ENCODE results near the gene SLC29A3. TPM values are rescaled to one million over a fixed set of nuclear protein-coding genes. Genes with fewer than 3 reads are reported as not detected.

Gene SLC29A3
- polyA plus RNA-seq, 1 experiment, result 7.2 TPM

DNA sequence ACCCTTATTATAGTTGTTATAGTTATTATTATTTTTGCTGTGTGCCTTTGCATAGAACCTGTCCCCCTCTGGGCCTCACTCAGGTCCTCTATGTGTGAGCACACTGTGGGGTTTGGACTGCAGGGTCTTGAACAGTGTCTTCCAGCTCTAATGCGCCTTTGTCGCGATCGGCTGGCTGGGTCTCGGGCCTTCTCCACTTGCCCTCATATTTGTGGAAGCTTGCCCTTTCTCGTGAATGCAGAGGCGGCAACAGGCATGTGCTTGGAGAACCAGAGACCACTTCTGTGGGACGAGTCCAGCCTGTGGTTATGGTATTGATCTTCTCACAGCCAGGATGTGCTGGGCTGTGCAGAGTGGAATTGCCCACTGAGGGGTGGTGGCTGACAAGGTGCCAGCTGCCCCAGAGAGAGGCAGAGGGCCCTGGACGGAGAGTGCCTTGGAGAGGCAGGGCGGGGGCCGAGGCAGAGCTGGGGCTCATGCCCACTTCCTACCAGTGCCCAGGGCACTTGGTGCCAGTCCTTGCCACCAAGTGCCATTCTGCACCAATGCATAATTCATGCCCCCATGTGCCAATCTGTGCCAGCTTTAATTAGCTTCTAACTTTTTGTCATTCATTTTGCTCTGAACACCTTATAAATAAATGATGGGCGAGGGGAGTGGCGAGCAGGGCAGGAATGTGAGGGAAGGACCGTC lies 70.9 kb downstream of the SLC29A3 start:
- DNase-seq (ENCODE audit: low read depth), result no peak
- Histone ChIP-seq H3K4me3 (ENCODE audit: low read depth, low read length) (no peak overlapping the region), H3K36me3 (ENCODE audit: control insufficient read depth, insufficient read depth, low read length) (no peaks in the 10 kb centered on the region), H3K27me3 (ENCODE audit: control insufficient read depth, insufficient read depth, low read length) (peaks cover 19% of the 10 kb centered on the region)
- ChIA-PET CTCF (interaction anchor here (0.9 to 1.3 kb wide), 4 partner anchors 9 to 422 kb away, joined by 3 to 6 read pairs (median 3); no protein-coding TSS in a partner anchor), POLR2A (no interaction called here)
- TF ChIP-seq, protein P1, sequence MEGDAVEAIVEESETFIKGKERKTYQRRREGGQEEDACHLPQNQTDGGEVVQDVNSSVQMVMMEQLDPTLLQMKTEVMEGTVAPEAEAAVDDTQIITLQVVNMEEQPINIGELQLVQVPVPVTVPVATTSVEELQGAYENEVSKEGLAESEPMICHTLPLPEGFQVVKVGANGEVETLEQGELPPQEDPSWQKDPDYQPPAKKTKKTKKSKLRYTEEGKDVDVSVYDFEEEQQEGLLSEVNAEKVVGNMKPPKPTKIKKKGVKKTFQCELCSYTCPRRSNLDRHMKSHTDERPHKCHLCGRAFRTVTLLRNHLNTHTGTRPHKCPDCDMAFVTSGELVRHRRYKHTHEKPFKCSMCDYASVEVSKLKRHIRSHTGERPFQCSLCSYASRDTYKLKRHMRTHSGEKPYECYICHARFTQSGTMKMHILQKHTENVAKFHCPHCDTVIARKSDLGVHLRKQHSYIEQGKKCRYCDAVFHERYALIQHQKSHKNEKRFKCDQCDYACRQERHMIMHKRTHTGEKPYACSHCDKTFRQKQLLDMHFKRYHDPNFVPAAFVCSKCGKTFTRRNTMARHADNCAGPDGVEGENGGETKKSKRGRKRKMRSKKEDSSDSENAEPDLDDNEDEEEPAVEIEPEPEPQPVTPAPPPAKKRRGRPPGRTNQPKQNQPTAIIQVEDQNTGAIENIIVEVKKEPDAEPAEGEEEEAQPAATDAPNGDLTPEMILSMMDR (IDR thresholded peaks at IDR 0.05; ENCODE audit: insufficient read depth, low read depth, low read length), result no peak

DNA sequence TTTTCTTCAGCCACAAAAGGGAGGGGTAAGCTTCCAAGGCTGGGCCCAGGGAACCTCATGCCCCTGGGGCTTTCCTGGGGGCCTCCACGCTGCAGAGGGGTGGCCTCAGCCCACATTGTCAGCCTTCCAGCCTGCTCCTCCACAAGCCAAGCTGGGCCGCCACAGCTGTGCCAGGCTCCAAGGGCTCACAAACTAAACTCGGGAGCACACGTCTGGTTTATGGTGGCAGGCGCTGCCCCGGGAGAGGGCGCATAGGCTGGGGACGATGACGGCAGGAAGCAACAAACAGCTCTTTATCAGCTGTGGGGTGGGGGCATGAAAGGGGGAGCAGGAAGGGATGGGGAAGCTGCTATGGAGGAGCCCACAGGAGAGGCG lies 71.4 kb downstream of the SLC29A3 start:
- DNase-seq (ENCODE audit: low read depth), result no peak
- peaks cover 23% of the 10 kb centered on the region for H3K27me3 ChIP-seq (ENCODE audit: control insufficient read depth, insufficient read depth, low read length)
- TF ChIP-seq, protein P1 (IDR thresholded peaks at IDR 0.05; ENCODE audit: insufficient read depth, low read depth, low read length), result no peak
- no peak overlapping the region for H3K4me3 ChIP-seq (ENCODE audit: low read depth, low read length)
- ChIA-PET POLR2A (no interaction called here), CTCF (interaction anchor here (1.0 kb wide), 1 partner anchor 10 kb away, joined by 3 read pairs; no protein-coding TSS in a partner anchor)
- no peaks in the 10 kb centered on the region for H3K36me3 ChIP-seq (ENCODE audit: control insufficient read depth, insufficient read depth, low read length)

DNA sequence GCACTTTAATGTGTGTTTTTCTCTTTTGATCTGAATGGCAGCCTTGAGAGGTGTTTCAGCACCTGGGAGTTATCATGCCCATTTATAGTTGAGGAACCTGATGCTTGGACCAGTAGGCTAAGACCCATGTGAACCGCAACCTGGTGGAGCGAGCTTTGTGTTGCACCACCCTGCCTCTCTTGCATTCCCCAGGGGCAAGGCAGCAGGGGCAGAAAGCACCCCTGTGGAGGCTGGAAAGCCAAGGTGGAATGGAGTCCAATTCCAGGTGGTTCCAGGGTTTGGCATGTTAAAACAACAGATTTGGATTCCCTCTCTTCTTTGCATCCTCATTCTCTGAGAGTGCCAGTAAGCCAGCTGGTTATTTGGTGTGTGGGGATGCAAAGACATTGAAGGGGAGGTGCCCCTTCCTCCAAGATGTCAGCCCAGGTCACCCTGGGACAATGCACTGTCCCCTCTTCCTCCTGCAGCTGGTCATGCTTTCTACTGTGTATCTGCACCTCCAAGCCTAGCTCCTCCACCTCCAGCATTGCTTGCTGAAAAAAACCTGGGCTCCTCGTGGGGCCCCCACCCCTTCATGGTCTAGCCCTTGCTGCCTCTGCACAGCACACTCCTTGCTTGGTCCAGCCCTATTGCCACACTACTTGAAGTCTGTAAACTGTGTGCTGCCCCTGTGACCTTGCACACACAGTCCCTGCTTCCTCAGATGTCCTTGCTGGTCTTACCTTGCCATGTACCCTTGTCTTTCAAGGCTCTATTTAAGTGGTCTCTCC lies 72.0 kb downstream of the SLC29A3 start:
- no peak for DNase-seq (ENCODE audit: low read depth)
- Histone ChIP-seq H3K36me3 (ENCODE audit: control insufficient read depth, insufficient read depth, low read length) (no peaks in the 10 kb centered on the region), H3K27me3 (ENCODE audit: control insufficient read depth, insufficient read depth, low read length) (peaks cover 28% of the 10 kb centered on the region), H3K4me3 (ENCODE audit: low read depth, low read length) (no peak overlapping the region)
- POLR2A ChIA-PET, result no interaction called here
- CTCF ChIA-PET, result interaction anchor here (0.6 kb wide), 1 partner anchor 23 kb away, joined by 4 read pairs; no protein-coding TSS in a partner anchor
- TF ChIP-seq, protein P1 (IDR thresholded peaks at IDR 0.05; ENCODE audit: insufficient read depth, low read depth, low read length), result no peak

DNA sequence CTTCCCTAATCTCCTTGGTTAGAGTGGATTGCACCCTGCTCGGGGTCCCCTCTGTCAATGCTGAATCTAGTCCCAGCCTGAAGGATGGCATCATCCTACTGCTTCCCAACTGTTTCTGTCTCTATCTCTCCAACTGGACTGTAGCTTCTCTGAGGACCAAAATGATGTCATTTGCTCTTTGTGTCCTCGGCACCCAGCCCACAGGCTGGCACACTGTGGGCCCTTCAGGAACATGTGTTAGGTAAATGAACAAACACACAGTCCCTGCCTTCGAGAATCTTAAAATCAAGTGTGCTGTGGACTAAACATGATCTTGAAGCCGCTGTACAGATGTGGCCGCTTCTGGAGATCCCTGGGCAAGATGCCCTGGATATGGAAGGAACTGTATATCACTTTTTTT lies 72.6 kb downstream of the SLC29A3 start:
- DNase-seq (ENCODE audit: low read depth), result no peak
- no peaks in the 10 kb centered on the region for H3K36me3 ChIP-seq (ENCODE audit: control insufficient read depth, insufficient read depth, low read length)
- ChIA-PET POLR2A (no interaction called here), CTCF (interaction anchor here (0.6 to 6.0 kb wide), 3 partner anchors 9 to 305 kb away, joined by 3 to 38 read pairs (median 4); no protein-coding TSS in a partner anchor)
- TF ChIP-seq, protein P1 (IDR thresholded peaks at IDR 0.05; ENCODE audit: insufficient read depth, low read depth, low read length), result no peak
- no peak overlapping the region for H3K4me3 ChIP-seq (ENCODE audit: low read depth, low read length)
- H3K27me3 ChIP-seq (ENCODE audit: control insufficient read depth, insufficient read depth, low read length), result peaks cover 30% of the 10 kb centered on the region

DNA sequence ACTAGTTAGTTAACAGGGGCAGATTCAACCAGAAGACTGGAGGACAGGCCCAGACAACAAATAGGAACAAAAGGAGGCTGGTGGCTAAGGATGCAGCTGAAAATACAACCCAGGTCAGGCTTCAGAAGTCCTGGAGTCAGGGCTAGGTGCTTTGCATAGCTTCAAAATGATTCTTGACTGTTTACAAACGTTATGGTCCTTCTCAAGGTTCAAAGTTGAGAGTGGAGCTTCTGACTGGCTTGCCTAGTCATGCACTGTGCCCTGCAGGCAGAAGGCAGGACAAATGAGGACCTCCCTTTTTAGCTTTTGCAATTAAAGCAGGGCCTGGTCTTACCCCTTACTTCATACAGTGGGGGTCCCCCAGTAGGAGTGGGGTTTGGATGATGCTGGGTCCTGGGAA lies 73.2 kb downstream of the SLC29A3 start:
- ChIA-PET POLR2A (no interaction called here), CTCF (interaction anchor here (1.1 to 6.0 kb wide), 3 partner anchors 9 to 305 kb away, joined by 3 to 38 read pairs (median 6); no protein-coding TSS in a partner anchor)
- TF ChIP-seq, protein P1 (IDR thresholded peaks at IDR 0.05; ENCODE audit: insufficient read depth, low read depth, low read length), result no peak
- no peak for DNase-seq (ENCODE audit: low read depth)
- Histone ChIP-seq H3K27me3 (ENCODE audit: control insufficient read depth, insufficient read depth, low read length) (peaks cover 32% of the 10 kb centered on the region), H3K36me3 (ENCODE audit: control insufficient read depth, insufficient read depth, low read length) (no peaks in the 10 kb centered on the region), H3K4me3 (ENCODE audit: low read depth, low read length) (no peak overlapping the region)
